Suprapubic skin (tissue), 3 donors: Measurements from ENCODE around the gene FGF19.

Experiments used
- CTCF ChIP-seq, 2 donors: fragments of 200-600 bp in 1 of 2; fragments of 450-650 bp in 1 of 2; sonication (generic) in 1 of 2; IDR thresholded peaks; one replicate each; pipeline ENCODE4 v1.5.1; 2016 to 2019; ENCODE audit warnings: antibody characterized with exemption in 2 of 2, mild to moderate bottlenecking in 1 of 2, moderate library complexity in 1 of 2
- POLR2A ChIP-seq, 2 donors: fragments of 450-650 bp; IDR thresholded peaks; one replicate each; pipeline ENCODE4 v1.6.1; 2017; ENCODE audit warnings: antibody characterized with exemption in 2 of 2, mild to moderate bottlenecking in 2 of 2, moderate library complexity in 2 of 2

DNA sequence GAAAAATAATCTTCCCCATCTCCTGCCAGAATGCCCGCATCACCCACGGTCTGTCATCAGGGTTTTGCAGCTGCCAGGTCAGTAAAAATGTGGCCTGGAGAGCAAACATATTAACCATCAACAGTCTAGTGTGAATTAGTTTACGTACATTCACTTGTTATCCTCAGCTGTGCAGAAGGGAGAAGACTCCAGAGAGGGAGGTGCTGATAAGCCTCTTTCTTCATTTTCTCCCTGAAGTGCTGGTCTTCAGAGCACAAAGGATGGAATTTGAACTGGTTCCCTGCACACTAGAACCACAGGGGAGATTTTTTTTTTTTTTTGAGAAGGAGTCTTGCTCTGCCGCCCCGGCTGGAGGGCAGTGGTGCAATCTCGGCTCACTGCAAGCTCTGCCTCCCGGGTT is 8.2 kb downstream of the FGF19 start:
- no peak for TF ChIP-seq CTCF (IDR thresholded peaks at IDR 0.05)
- TF ChIP-seq POLR2A (IDR thresholded peaks at IDR 0.05), result no peak
